ENCODE measurements around the gene EIF2AK3. TPM values are rescaled to one million over a fixed set of nuclear protein-coding genes. Genes with fewer than 3 reads are reported as not detected.
A peak's percentile ranks its signal among the peaks of the same experiment; 100 is the strongest.

Gene EIF2AK3
- total RNA-seq, 1 experiment from 2014 or later, result 19.3 TPM

DNA sequence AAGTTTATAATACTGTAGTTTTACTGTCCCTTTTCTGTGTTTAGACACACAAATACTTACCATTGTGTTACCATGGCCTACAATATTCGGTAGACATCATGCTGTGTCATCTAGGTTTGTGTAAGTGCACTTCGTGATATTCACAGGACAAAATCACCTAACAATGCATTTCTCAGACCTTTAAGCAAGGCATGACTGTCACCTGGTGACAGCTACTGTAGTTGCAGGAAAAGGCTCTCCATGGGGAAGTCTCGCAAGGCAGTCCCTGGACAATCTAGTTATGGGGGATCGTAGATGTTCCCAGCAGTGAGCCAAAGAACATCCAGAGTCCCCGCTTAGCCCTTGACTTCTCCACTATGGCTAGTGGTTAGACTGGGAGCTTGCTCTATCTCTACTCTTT, 73.1 kb downstream of the EIF2AK3 start:
- no peaks in the 10 kb centered on the region for H3K9me3 ChIP-seq (ENCODE audit: control insufficient read depth, low read depth, low read length)
- Mint-ChIP-seq H3K4me1 (peaks cover 23 to 42% of the 10 kb centered on the region in 2 experiments), H3K9me3 (no peaks in the 10 kb centered on the region), H3K27me3 (ENCODE audit: low read depth) (peaks cover 4% of the 10 kb centered on the region; the same call in 1 of the 2 replicates), H3K27ac (peak overlapping the region in 2 of 3 experiments; percentile 62 to 68; a peak in 2 of 7 replicates), H3K4me3 (no peak overlapping the region), H3K36me3 (ENCODE audit: insufficient read depth in 1 of 3, low read depth in 3 of 3) (peaks cover 0 to 13% (median under 1%) of the 10 kb centered on the region in 3 experiments; a peak in 3 of 7 replicates)
- no peak overlapping the region for H3K56ac ChIP-seq (ENCODE audit: insufficient read length, low read depth, low read length)
- no peak overlapping the region for H2AK5ac ChIP-seq (ENCODE audit: insufficient read length, low read length)
- no peak overlapping the region for H4K91ac ChIP-seq (ENCODE audit: insufficient read length, low read depth, low read length)
- H2BK120ac ChIP-seq (ENCODE audit: low read depth, low read length, poor library complexity, severe bottlenecking), result no peak overlapping the region
- no peaks in the 10 kb centered on the region for H3K4me1 ChIP-seq (ENCODE audit: insufficient read depth, low read length)
- no peak overlapping the region for H3K23ac ChIP-seq (ENCODE audit: insufficient read length, low read depth, low read length)
- no peak overlapping the region for H3K4ac ChIP-seq (ENCODE audit: low read depth, low read length)
- no CpG with 5 or more reads among the region's 5 CpGs for WGBS (ENCODE audit: extremely low coverage, insufficient read length, low lambda C conversion rate)
- H2BK15ac ChIP-seq (ENCODE audit: low read depth, low read length), result no peak overlapping the region
- no peaks in the 10 kb centered on the region for H3K79me2 ChIP-seq (ENCODE audit: insufficient read depth, low read length)
- no peak overlapping the region for H3T11ph ChIP-seq (ENCODE audit: low read length)
- TF ChIP-seq, protein P1, sequence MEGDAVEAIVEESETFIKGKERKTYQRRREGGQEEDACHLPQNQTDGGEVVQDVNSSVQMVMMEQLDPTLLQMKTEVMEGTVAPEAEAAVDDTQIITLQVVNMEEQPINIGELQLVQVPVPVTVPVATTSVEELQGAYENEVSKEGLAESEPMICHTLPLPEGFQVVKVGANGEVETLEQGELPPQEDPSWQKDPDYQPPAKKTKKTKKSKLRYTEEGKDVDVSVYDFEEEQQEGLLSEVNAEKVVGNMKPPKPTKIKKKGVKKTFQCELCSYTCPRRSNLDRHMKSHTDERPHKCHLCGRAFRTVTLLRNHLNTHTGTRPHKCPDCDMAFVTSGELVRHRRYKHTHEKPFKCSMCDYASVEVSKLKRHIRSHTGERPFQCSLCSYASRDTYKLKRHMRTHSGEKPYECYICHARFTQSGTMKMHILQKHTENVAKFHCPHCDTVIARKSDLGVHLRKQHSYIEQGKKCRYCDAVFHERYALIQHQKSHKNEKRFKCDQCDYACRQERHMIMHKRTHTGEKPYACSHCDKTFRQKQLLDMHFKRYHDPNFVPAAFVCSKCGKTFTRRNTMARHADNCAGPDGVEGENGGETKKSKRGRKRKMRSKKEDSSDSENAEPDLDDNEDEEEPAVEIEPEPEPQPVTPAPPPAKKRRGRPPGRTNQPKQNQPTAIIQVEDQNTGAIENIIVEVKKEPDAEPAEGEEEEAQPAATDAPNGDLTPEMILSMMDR (conservative IDR thresholded peaks at IDR 0.05), result peak; percentile 79
- no peaks in the 10 kb centered on the region for H3K27me3 ChIP-seq (ENCODE audit: insufficient read depth, low read length)
- H4K5ac ChIP-seq (ENCODE audit: insufficient read length, low read depth, low read length), result no peak overlapping the region
- H3K79me1 ChIP-seq (ENCODE audit: insufficient read depth, low read depth, low read length, poor library complexity, severe bottlenecking), result no peaks in the 10 kb centered on the region
- H2BK20ac ChIP-seq (ENCODE audit: low read depth, low read length, poor library complexity, severe bottlenecking), result no peak overlapping the region
- H3K14ac ChIP-seq (ENCODE audit: insufficient read depth, low read length), result no peak overlapping the region
- no peak overlapping the region for H4K8ac ChIP-seq (replicated peaks; ENCODE audit: insufficient read length, low read depth, low read length)
- no peak overlapping the region for H3K27ac ChIP-seq (ENCODE audit: insufficient read length, low read depth, low read length)
- H3K9ac ChIP-seq (ENCODE audit: extremely low read depth, insufficient read length, low read length), result no peak overlapping the region
- H3K18ac ChIP-seq (ENCODE audit: insufficient read length, low read depth, low read length), result no peak overlapping the region
- no peak overlapping the region for H2BK5ac ChIP-seq (ENCODE audit: insufficient read length, low read length)
- H4K20me1 ChIP-seq (ENCODE audit: control insufficient read depth, insufficient read depth, insufficient read length), result no peaks in the 10 kb centered on the region
- peaks cover 6% of the 10 kb centered on the region for H3K23me2 ChIP-seq (ENCODE audit: insufficient read length, low read depth, low read length, poor library complexity, severe bottlenecking)
- H2AFZ ChIP-seq (ENCODE audit: low read length), result no peak overlapping the region
- no peak overlapping the region for H2BK12ac ChIP-seq (ENCODE audit: insufficient read length, low read depth, low read length)
- peak; percentile 42 for DNase-seq
- H3K4me2 ChIP-seq (ENCODE audit: insufficient read depth, insufficient read length, low read length), result no peak overlapping the region
